Lung (tissue), 12 donors: Measurements from ENCODE around the gene C2orf68. TPM values are rescaled to one million over a fixed set of nuclear protein-coding genes. Genes with fewer than 3 reads are reported as not detected.
A peak's percentile ranks its signal among the peaks of the same experiment; 100 is the strongest.
"Not testable (repeated sequence)": the region's sequence is repeated elsewhere in the genome, so short reads cannot be mapped to it uniquely, and the experiment has no call there.

ENCODE experiments used
- ATAC-seq: fragments of 200-7000 bp; cut with Tn5 transposase; one replicate; pipeline ENCODE4 v1.9.1; 2020; ENCODE audit warnings: moderate number of reproducible peaks; ENCODE audit not compliant: insufficient read depth, low FRiP score
- DNase-seq, 3 donors: peaks; one replicate each; pipeline ENCODE4 v3.0.0-alpha.2; 2013 to 2017
- H3K27ac ChIP-seq, 2 donors: one replicate each; pipeline ENCODE4 v1.5.1; 2013; ENCODE audit warnings: mild to moderate bottlenecking in 2 of 2, moderate library complexity in 2 of 2, control low read depth in 1 of 2, inconsistent platforms in 1 of 2, low read depth in 1 of 2, low read length in 1 of 2
- H3K27me3 ChIP-seq, 3 donors: one replicate each; pipeline ENCODE4 v1.5.1; 2013; ENCODE audit warnings: low read length in 2 of 3; ENCODE audit not compliant: control insufficient read depth in 3 of 3, insufficient read depth in 3 of 3
- H3K36me3 ChIP-seq, 4 donors: one replicate each; pipeline ENCODE4 v1.5.1; 2013; ENCODE audit warnings: low read length in 4 of 4, mild to moderate bottlenecking in 1 of 4, moderate library complexity in 1 of 4; ENCODE audit not compliant: control insufficient read depth in 4 of 4, insufficient read depth in 4 of 4
- H3K4me1 ChIP-seq, 5 donors: one replicate each; pipeline ENCODE4 v1.5.1; 2013; ENCODE audit warnings: low read length in 5 of 5, mild to moderate bottlenecking in 2 of 5, moderate library complexity in 1 of 5; ENCODE audit not compliant: control insufficient read depth in 5 of 5, insufficient read depth in 5 of 5
- H3K4me3 ChIP-seq: one replicate; pipeline ENCODE4 v1.5.1; 2013; ENCODE audit warnings: mild to moderate bottlenecking, control low read depth, moderate library complexity
- H3K9ac ChIP-seq, 2 donors: one replicate each; pipeline ENCODE4 v1.5.1; 2013; ENCODE audit warnings: low read length in 2 of 2, control low read depth in 1 of 2; ENCODE audit not compliant: insufficient read depth in 1 of 2
- H3K9me3 ChIP-seq, 4 donors: one replicate each; pipeline ENCODE4 v1.5.1; 2013; ENCODE audit warnings: low read length in 3 of 4, mild to moderate bottlenecking in 1 of 4, moderate library complexity in 1 of 4; ENCODE audit not compliant: control insufficient read depth in 4 of 4, insufficient read depth in 3 of 4
- WGBS, 2 donors: extraction: QIAGEN DNeasy Blood & Tissue Kit; methylation state at CpG; one replicate each; pipeline ENCODE4 v1.1.7; 2013; 5-methylcytosine and 5-hydroxymethylcytosine counted together
- polyA plus RNA-seq, 2 donors: library from polyadenylated mRNA; stranded (reverse); fragments of 200-250 nt; gene quantifications; one replicate each; pipeline ENCODE4 v1.2.1, GENCODE V29; 2013
- total RNA-seq, 2 donors: library from RNA; depleted of rRNA in 1 of 2; stranded (reverse); fragments of >200 nt in 1 of 2; gene quantifications; one replicate each; pipeline ENCODE4 v1.2.1, GENCODE V29; 2014 to 2021
- TF ChIP-seq, protein P1 (sequence below): IDR thresholded peaks from 2 replicates; pipeline ENCODE4 v1.5.1; 2012; ENCODE audit warnings: mild to moderate bottlenecking; ENCODE audit errors: control extremely low read depth, extremely low read depth
- donor health status: control.
- donor health status: control.
- donor health status: Bipolar disorder and iron deficiency.
- donor health status: healthy.
- donor health status: DM: yes; HTN: yes; CAD: no.

The C2orf68 gene
- total and polyA plus RNA-seq, 4 donors = 23.2 to 51.9 (median 40.7) TPM

DNA sequence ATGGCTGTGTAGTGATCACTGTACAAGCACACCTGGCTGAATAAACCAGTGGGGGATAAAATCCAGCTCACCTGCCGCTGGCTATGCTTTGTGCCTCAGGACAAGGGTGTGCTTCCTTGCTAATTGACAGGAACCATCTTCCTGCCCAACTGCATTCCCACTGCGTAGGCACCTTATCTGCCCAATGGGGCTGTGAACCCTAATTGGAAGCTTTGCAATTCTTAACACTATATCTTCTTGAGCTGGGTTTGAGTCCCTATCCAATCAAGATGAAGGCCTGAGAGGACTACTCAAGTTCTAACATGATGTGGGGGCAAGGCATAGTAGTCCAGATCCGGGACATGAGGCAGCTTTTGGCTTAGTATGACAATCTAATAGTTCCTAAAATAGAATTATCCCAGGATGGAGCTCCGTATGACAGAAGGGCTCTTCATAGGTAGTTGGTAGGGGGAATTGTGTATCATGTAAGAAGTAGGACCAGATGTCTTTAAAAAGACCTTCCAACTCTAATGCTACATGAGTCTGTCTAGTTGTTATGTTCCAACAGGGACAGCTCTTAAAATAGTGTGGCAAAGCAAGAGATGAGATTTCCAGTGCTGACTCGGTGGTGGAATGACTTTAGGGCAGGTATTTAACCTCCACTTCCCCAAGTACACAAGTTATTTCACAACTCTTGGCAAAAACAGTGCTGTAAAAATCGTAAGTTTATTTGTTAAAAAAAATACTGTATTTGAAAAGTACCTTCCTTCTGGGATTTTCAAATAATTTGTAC is 7.1 kb downstream of the C2orf68 start:
- TF ChIP-seq, protein P1, sequence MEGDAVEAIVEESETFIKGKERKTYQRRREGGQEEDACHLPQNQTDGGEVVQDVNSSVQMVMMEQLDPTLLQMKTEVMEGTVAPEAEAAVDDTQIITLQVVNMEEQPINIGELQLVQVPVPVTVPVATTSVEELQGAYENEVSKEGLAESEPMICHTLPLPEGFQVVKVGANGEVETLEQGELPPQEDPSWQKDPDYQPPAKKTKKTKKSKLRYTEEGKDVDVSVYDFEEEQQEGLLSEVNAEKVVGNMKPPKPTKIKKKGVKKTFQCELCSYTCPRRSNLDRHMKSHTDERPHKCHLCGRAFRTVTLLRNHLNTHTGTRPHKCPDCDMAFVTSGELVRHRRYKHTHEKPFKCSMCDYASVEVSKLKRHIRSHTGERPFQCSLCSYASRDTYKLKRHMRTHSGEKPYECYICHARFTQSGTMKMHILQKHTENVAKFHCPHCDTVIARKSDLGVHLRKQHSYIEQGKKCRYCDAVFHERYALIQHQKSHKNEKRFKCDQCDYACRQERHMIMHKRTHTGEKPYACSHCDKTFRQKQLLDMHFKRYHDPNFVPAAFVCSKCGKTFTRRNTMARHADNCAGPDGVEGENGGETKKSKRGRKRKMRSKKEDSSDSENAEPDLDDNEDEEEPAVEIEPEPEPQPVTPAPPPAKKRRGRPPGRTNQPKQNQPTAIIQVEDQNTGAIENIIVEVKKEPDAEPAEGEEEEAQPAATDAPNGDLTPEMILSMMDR = no peak
- H3K9ac ChIP-seq = peak overlapping the region in 1 of 2 donors; percentile 92
- peaks cover 10 to 34% (median 24%) of the 10 kb centered on the region in 5 donors for H3K4me1 ChIP-seq
- DNase-seq (peak in 2 of 3 donors; percentile 26 to 38), ATAC-seq (no peak)
- peak overlapping the region; percentile 42 to 88 for H3K27ac ChIP-seq
- H3K9me3 ChIP-seq = no peaks in the 10 kb centered on the region
- peaks cover 0 to 23% (median 14%) of the 10 kb centered on the region in 4 donors for H3K36me3 ChIP-seq
- H3K4me3 ChIP-seq = no peak overlapping the region
- WGBS, 2 donors = 55 to 57% methylated on average over 6 of the region's 6 CpGs
- H3K27me3 ChIP-seq = no peaks in the 10 kb centered on the region

DNA sequence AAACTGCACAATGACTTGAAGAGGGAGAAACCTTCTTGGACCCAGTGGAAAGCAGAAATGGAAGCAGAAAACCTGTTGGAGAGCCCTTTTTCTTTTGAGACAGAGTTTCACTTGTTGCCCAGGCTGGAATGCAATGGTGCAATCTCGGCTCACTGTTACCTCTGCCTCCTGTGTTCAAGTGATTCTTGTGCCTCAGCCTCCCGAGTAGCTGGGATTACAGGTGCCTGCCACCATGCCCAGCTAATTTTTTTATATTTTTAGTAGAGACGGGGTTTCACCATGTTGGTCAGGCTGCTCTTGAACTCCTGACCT is 7.8 kb downstream of the C2orf68 start:
- Histone ChIP-seq H3K4me1 (peaks cover 10 to 34% (median 24%) of the 10 kb centered on the region in 5 donors), H3K36me3 (peaks cover 0 to 22% (median 14%) of the 10 kb centered on the region in 4 donors), H3K9ac (peak overlapping the region in 1 of 2 donors; percentile 42), H3K27ac (peak overlapping the region; percentile 42 to 48)
- not testable (repeated sequence) for ATAC-seq, H3K4me3 ChIP-seq, H3K9me3 ChIP-seq, DNase-seq, H3K27me3 ChIP-seq
- 59 to 75% methylated on average over 3 of the region's 3 CpGs for WGBS, 2 donors

DNA sequence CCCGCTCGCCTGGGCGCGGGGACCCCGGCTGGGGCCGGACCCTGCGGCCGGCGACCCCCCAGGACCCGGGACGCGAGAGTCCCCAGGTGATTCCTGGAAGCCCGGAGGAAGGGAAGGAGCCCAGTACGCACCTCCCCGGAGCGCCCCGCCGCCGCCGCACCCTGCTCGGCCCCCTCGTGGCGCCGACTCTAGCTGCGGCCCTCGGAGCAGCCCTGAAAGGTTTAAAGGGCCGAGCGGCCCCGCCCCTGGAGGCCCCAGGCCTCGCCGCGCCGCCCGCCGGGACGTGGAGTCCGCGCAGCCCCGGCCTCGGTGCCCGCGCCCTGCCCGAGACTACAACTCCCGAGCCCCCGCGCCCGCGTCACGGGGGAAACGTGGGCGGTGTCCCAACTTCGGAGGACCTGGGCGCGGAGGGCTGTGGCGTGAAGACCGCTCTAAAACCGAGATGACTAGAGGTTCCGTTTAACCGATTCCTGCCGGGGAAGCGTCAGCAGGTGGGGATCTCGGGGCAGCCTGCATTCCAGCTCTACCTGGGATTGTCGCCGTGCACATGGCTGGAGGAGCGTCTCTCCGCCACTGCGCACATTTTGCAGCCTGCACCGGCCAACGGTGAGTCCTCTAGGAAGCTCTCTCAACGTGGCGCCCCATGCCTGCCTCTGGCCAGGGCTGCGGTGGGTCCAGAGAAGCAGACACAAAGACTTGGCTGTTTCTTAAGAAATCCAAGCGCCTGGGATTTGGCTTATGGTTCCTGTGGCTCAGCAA is 9.2 kb downstream of the C2orf68 start, which contains the start of gene TMEM150A:
Gene TMEM150A, minus strand, starts transcription at position 223 of the 759 bp plus-strand sequence. CDS start 750 bp downstream, outside the sequence.
- Histone ChIP-seq H3K27me3 (no peaks in the 10 kb centered on the region), H3K36me3 (peaks cover 0 to 24% (median 10%) of the 10 kb centered on the region in 4 donors), H3K27ac (peak within 1 kb of the TSS; percentile 88 to 90), H3K4me3 (peak within 1 kb of the TSS; percentile 66), H3K9ac (peak within 1 kb of the TSS; percentile 7 to 49), H3K9me3 (no peaks in the 10 kb centered on the region), H3K4me1 (peaks cover 10 to 34% (median 24%) of the 10 kb centered on the region in 5 donors)
- ATAC-seq (peak; percentile 97), DNase-seq (peak; percentile 92 to 95 (median 93))
- TF ChIP-seq, protein P1 = no peak
- 1% methylated on average over 48 to 73 of the region's 73 CpGs for WGBS, 2 donors
